ENCODE results near the gene TMEM44.

GRCh38 chr3:194675081-194675640 is 41.9 kb upstream of the TMEM44 start:
- TF ChIP-seq CTCF (IDR thresholded peaks at IDR 0.05) (no peak), POLR2AphosphoS5 (IDR thresholded peaks at IDR 0.05) (no peak), POLR2A (IDR thresholded peaks at IDR 0.05) (no peak)
